CD4-positive, alpha-beta memory T cell (primary cell): ENCODE data around the gene HIPK2. TPM values are rescaled to one million over a fixed set of nuclear protein-coding genes. Genes with fewer than 3 reads are reported as not detected.
A peak's percentile ranks its signal among the peaks of the same experiment; 100 is the strongest.

Source experiments
- CTCF ChIA-PET: fragments of 350-600 bp; sonication (Branson Sonifier 250); formaldehyde crosslinking; loops from one replicate; lab custom pipeline; 2021; ENCODE audit warnings: inconsistent platforms; ENCODE audit not compliant: partially characterized antibody; lab: Charles Lee
- POLR2A ChIA-PET: fragments of 350-600 bp; sonication (Branson Sonifier 250); formaldehyde crosslinking; loops from one replicate; lab custom pipeline; 2021; ENCODE audit not compliant: partially characterized antibody; lab: Charles Lee
- DNase-seq, 5 donors: peaks; one replicate each; pipeline versions ENCODE4 v3.0.0 to v3.0.0-alpha.2; 2020 to 2022; ENCODE audit warnings: mixed read lengths in 1 of 5
- H3K27ac ChIP-seq: one replicate; pipeline ENCODE4 v1.7.0; 2013; ENCODE audit warnings: low read depth, low read length
- H3K27me3 ChIP-seq: 2 replicates; pipeline ENCODE4 v1.7.0; 2013; ENCODE audit warnings: mild to moderate bottlenecking, low read length, moderate library complexity; ENCODE audit not compliant: insufficient read depth
- H3K36me3 ChIP-seq: 2 replicates; pipeline ENCODE4 v1.7.0; 2013; ENCODE audit warnings: mild to moderate bottlenecking, low read length, moderate library complexity; ENCODE audit not compliant: insufficient read depth
- H3K4me1 ChIP-seq: 2 replicates; pipeline ENCODE4 v1.7.0; 2013; ENCODE audit warnings: mild to moderate bottlenecking, low read length, moderate library complexity; ENCODE audit not compliant: insufficient read depth
- H3K4me3 ChIP-seq, 2 donors: one replicate each; pipeline ENCODE4 v1.7.0; 2013; ENCODE audit warnings: low read length in 2 of 2, mild to moderate bottlenecking in 1 of 2
- H3K9me3 ChIP-seq, 2 donors: one replicate each; pipeline ENCODE4 v1.7.0; 2013; ENCODE audit warnings: low read length in 2 of 2, control low read depth in 1 of 2; ENCODE audit not compliant: control insufficient read depth in 1 of 2
- H3K27ac Mint-ChIP-seq, 7 donors: one replicate each; pipeline ENCODE4 v1.8.0; 2020 to 2021; ENCODE audit warnings: mixed read lengths in 7 of 7, mild to moderate bottlenecking in 6 of 7, inconsistent platforms in 3 of 7, moderate library complexity in 3 of 7
- H3K27me3 Mint-ChIP-seq, 2 donors: one replicate each; pipeline ENCODE4 v1.8.0; 2020 to 2021; ENCODE audit warnings: mixed read lengths in 2 of 2
- H3K36me3 Mint-ChIP-seq, 2 donors: one replicate each; pipeline ENCODE4 v1.8.0; 2020 to 2021; ENCODE audit warnings: mixed read lengths in 2 of 2, inconsistent platforms in 1 of 2, mild to moderate bottlenecking in 1 of 2
- H3K4me1 Mint-ChIP-seq, 4 donors: one replicate each; pipeline ENCODE4 v1.8.0; 2020 to 2021; ENCODE audit warnings: mixed read lengths in 4 of 4, mild to moderate bottlenecking in 1 of 4
- H3K4me3 Mint-ChIP-seq, 8 donors: one replicate each; pipeline ENCODE4 v1.8.0; 2020 to 2021; ENCODE audit warnings: mixed read lengths in 8 of 8, mild to moderate bottlenecking in 7 of 8, moderate library complexity in 6 of 8, inconsistent platforms in 3 of 8
- H3K9me3 Mint-ChIP-seq, 8 donors: one replicate each; pipeline ENCODE4 v1.8.0; 2020 to 2021; ENCODE audit warnings: mixed read lengths in 8 of 8, mild to moderate bottlenecking in 5 of 8, inconsistent platforms in 3 of 8, moderate library complexity in 1 of 8
- intact Hi-C: fragments of 100-400 bp; cut with micrococcal nuclease; formaldehyde crosslinking; loops from one replicate; pipeline ENCODE4 v1.15.1; 2023
- polyA plus RNA-seq, 2 donors: library from polyadenylated mRNA; unstranded; fragments of 300-500 nt; fragmentation: Illumina TruSeq; gene quantifications; one replicate each; pipeline ENCODE4 v1.2.3, GENCODE V29; 2021
- total RNA-seq, 2 experiments: library from RNA; stranded (reverse); gene quantifications; one replicate each; pipeline ENCODE4 v1.2.3, GENCODE V29; 2021

The HIPK2 gene
- total and polyA plus RNA-seq, 4 experiments from 2014 or later, result 0.87 to 34.1 (median 17.8) TPM

GRCh38 chr7:139654276-139655181 is 123.3 kb downstream of the HIPK2 start:
- no peaks in the 10 kb centered on the region for H3K36me3 ChIP-seq
- DNase-seq, result no peak
- H3K4me1 Mint-ChIP-seq, result peaks cover 12 to 42% (median 26%) of the 10 kb centered on the region in 4 donors
- no peak overlapping the region for H3K4me3 Mint-ChIP-seq
- H3K27ac Mint-ChIP-seq, result peak overlapping the region in 4 of 7 donors; percentile 20 to 65 (median 48)
- CTCF ChIA-PET, result interaction anchor here (0.8 to 1.7 kb wide), 2 partner anchors 8 to 10 kb away, joined by 3 to 9 read pairs; no protein-coding TSS in a partner anchor
- POLR2A ChIA-PET, result no interaction called here
- no peaks in the 10 kb centered on the region for H3K27me3 ChIP-seq
- intact Hi-C loops, result no loop called here
- peaks cover 4% of the 10 kb centered on the region for H3K4me1 ChIP-seq
- H3K9me3 ChIP-seq, result no peaks in the 10 kb centered on the region
- no peaks in the 10 kb centered on the region for H3K9me3 Mint-ChIP-seq
- no peak overlapping the region for H3K4me3 ChIP-seq
- peaks cover 3 to 11% of the 10 kb centered on the region in 2 donors for H3K36me3 Mint-ChIP-seq
- no peaks in the 10 kb centered on the region for H3K27me3 Mint-ChIP-seq
- no peak overlapping the region for H3K27ac ChIP-seq

GRCh38 chr7:139651914-139652313 is 125.9 kb downstream of the HIPK2 start:
- CTCF ChIA-PET, result interaction anchor here (0.5 to 1.8 kb wide), 3 partner anchors 32 to 351 kb away, joined by 3 to 9 read pairs (median 4); no protein-coding TSS in a partner anchor
- Mint-ChIP-seq H3K27me3 (no peaks in the 10 kb centered on the region), H3K4me3 (no peak overlapping the region), H3K9me3 (no peaks in the 10 kb centered on the region), H3K27ac (peak overlapping the region in 3 of 7 donors; percentile 22 to 74 (median 63)), H3K36me3 (peaks cover 3 to 7% of the 10 kb centered on the region in 2 donors), H3K4me1 (peaks cover 30 to 59% (median 46%) of the 10 kb centered on the region in 4 donors)
- Histone ChIP-seq H3K4me3 (no peak overlapping the region), H3K27me3 (no peaks in the 10 kb centered on the region), H3K27ac (no peak overlapping the region), H3K4me1 (peaks cover 30% of the 10 kb centered on the region), H3K9me3 (no peaks in the 10 kb centered on the region), H3K36me3 (no peaks in the 10 kb centered on the region)
- intact Hi-C loops, result no loop called here
- POLR2A ChIA-PET, result no interaction called here
- DNase-seq, result no peak

GRCh38 chr7:139651308-139651707 is 126.5 kb downstream of the HIPK2 start:
- no peaks in the 10 kb centered on the region for H3K27me3 ChIP-seq
- peak overlapping the region in 3 of 7 donors; percentile 22 to 86 (median 29) for H3K27ac Mint-ChIP-seq
- intact Hi-C loops, result no loop called here
- H3K27me3 Mint-ChIP-seq, result no peaks in the 10 kb centered on the region
- H3K4me1 Mint-ChIP-seq, result peaks cover 34 to 63% (median 48%) of the 10 kb centered on the region in 4 donors
- no peaks in the 10 kb centered on the region for H3K36me3 ChIP-seq
- no peak for DNase-seq
- H3K4me1 ChIP-seq, result peaks cover 36% of the 10 kb centered on the region
- H3K9me3 ChIP-seq, result no peaks in the 10 kb centered on the region
- no peak overlapping the region for H3K27ac ChIP-seq
- ChIA-PET CTCF (interaction anchor here (0.9 to 1.8 kb wide), 5 partner anchors 12 to 352 kb away, joined by 3 to 9 read pairs (median 3); no protein-coding TSS in a partner anchor), POLR2A (no interaction called here)
- no peak overlapping the region for H3K4me3 Mint-ChIP-seq
- no peaks in the 10 kb centered on the region for H3K9me3 Mint-ChIP-seq
- H3K36me3 Mint-ChIP-seq, result peaks cover 0 to 7% of the 10 kb centered on the region in 2 donors
- no peak overlapping the region for H3K4me3 ChIP-seq

DNA sequence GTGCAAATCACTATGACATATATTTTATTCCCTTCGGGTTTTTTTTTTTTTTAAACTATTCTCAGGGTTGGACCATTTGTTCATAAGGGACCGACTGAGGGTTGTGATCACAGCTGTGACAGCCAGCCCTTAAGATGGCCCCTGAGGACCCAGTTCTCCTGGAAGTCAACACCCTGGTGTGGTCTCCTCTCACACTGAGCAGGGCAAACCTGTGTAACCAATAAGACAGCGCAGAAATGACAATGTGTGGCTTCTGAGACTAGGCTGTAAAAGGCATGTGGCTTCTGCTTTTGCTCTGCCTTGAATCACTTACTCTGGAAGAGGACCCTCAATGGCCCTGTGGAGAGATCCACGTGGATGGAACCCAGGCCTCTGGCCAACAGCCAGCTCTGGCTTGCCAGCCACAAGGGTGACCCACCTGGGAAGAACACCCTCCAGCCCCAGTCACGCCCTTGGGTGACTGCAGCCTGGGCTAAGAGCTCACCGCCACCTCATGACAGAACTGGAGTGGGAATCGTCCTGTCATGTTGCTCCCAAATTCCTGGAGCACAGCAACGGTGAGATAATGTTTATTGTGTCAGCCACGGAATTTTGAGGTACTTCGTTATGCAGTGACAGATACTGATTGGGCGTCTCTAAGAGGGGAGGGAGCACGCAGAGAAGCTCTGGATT is 127.2 kb downstream of the HIPK2 start:
- Mint-ChIP-seq H3K9me3 (no peaks in the 10 kb centered on the region), H3K27ac (peak overlapping the region in 3 of 7 donors; percentile 31 to 85 (median 42)), H3K27me3 (no peaks in the 10 kb centered on the region), H3K4me1 (peaks cover 34 to 63% (median 49%) of the 10 kb centered on the region in 4 donors), H3K36me3 (peaks cover 0 to 5% of the 10 kb centered on the region in 2 donors), H3K4me3 (peak overlapping the region in 2 of 8 donors; percentile 31 to 43)
- CTCF ChIA-PET, result interaction anchor here (0.9 to 1.8 kb wide), 4 partner anchors 13 to 353 kb away, joined by 3 to 9 read pairs (median 3); no protein-coding TSS in a partner anchor
- no peak for DNase-seq
- intact Hi-C loops, result no loop called here
- no peak overlapping the region for H3K27ac ChIP-seq
- H3K36me3 ChIP-seq, result no peaks in the 10 kb centered on the region
- H3K4me3 ChIP-seq, result no peak overlapping the region
- H3K9me3 ChIP-seq, result no peaks in the 10 kb centered on the region
- POLR2A ChIA-PET, result no interaction called here
- H3K4me1 ChIP-seq, result peaks cover 43% of the 10 kb centered on the region
- no peaks in the 10 kb centered on the region for H3K27me3 ChIP-seq

- Mint-ChIP-seq H3K36me3 (peaks cover 0 to 6% of the 10 kb centered on the region in 2 donors), H3K27me3 (no peaks in the 10 kb centered on the region), H3K27ac (peak overlapping the region; percentile 57 to 86 (median 77)), H3K4me3 (peak overlapping the region; percentile 55 to 87 (median 66)), H3K9me3 (no peaks in the 10 kb centered on the region), H3K4me1 (peaks cover 34 to 70% (median 51%) of the 10 kb centered on the region in 4 donors)
- no peaks in the 10 kb centered on the region for H3K9me3 ChIP-seq
- DNase-seq, result peak in 3 of 5 donors; percentile 15 to 28 (median 18)
- peaks cover 49% of the 10 kb centered on the region for H3K4me1 ChIP-seq
- no peak overlapping the region for H3K27ac ChIP-seq
- H3K27me3 ChIP-seq, result no peaks in the 10 kb centered on the region
- ChIA-PET CTCF (interaction anchor here (1.0 to 5.3 kb wide), 7 partner anchors 15 to 352 kb away, joined by 3 to 203 read pairs (median 13); no protein-coding TSS in a partner anchor), POLR2A (interaction anchor here (0.9 to 3.2 kb wide), 2 partner anchors 22 to 414 kb away, joined by 3 to 12 read pairs; partner anchors contain the start of gene PARP12)
- H3K36me3 ChIP-seq, result no peaks in the 10 kb centered on the region
- intact Hi-C loops, result loop anchor here (2.0 kb wide), 1 partner anchor 586 kb away; no protein-coding TSS in a partner anchor
- H3K4me3 ChIP-seq, result no peak overlapping the region
Measured at GRCh38 chr7:139648941-139649425, 128.8 kb downstream of the HIPK2 start.

DNA sequence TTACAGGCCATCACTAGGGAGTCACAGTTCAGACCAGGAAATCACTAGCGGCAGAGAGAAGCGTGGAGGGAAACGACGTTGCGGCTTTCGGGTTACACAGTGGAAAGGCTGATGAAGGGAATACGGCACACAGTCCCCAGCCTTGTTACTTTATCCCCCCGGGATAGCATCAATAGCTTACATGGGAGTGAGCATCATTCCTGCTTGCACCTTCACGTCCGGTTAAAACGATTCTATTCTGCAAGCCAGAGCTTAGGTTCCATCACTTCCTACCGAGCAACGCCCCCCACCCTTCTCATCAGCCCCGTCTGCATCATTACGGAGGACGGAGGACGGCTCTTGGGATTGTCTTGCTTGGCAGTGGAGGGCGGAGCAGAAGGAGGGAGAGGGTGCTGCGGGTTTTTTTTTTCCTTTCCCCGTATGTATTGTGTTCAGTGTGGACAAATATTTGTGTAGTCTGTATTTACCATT is 129.4 kb downstream of the HIPK2 start:
- no peaks in the 10 kb centered on the region for H3K27me3 Mint-ChIP-seq
- Histone ChIP-seq H3K36me3 (no peaks in the 10 kb centered on the region), H3K27ac (no peak overlapping the region), H3K9me3 (no peaks in the 10 kb centered on the region), H3K4me3 (no peak overlapping the region), H3K4me1 (peaks cover 49% of the 10 kb centered on the region), H3K27me3 (no peaks in the 10 kb centered on the region)
- H3K27ac Mint-ChIP-seq, result peak overlapping the region; percentile 57 to 86 (median 76)
- ChIA-PET POLR2A (interaction anchor here (0.9 to 3.2 kb wide), 2 partner anchors 21 to 414 kb away, joined by 3 to 12 read pairs; partner anchors contain the start of gene PARP12), CTCF (interaction anchor here (0.8 to 5.3 kb wide), 13 partner anchors 15 to 656 kb away, joined by 3 to 203 read pairs (median 5); no protein-coding TSS in a partner anchor)
- DNase-seq, result no peak
- intact Hi-C loops, result loop anchor here (2.0 kb wide), 1 partner anchor 586 kb away; no protein-coding TSS in a partner anchor
- peaks cover 36 to 75% (median 52%) of the 10 kb centered on the region in 4 donors for H3K4me1 Mint-ChIP-seq
- H3K9me3 Mint-ChIP-seq, result no peaks in the 10 kb centered on the region
- peak overlapping the region; percentile 55 to 87 (median 66) for H3K4me3 Mint-ChIP-seq
- peaks cover 3 to 6% of the 10 kb centered on the region in 2 donors for H3K36me3 Mint-ChIP-seq
